Activated B cell treated with CpG ODN at 0.5 μM for 24 hours (primary cell): ENCODE results near the gene PDCD11. TPM values are rescaled to one million over a fixed set of nuclear protein-coding genes. Genes with fewer than 3 reads are reported as not detected.
"Not testable (repeated sequence)": the region's sequence is repeated elsewhere in the genome, so short reads cannot be mapped to it uniquely, and the experiment has no call there.

Experiments used
- ATAC-seq: fragments of 200-7000 bp; cut with Tn5 transposase; one replicate; pipeline ENCODE4 v1.10.0; 2021; ENCODE audit warnings: low read depth, mild to moderate bottlenecking, moderate library complexity
- CTCF ChIA-PET: fragments of 350-600 bp; sonication (Branson Sonifier 250); formaldehyde crosslinking; loops from one replicate; lab custom pipeline; 2021; ENCODE audit warnings: antibody characterized with exemption; lab: Charles Lee
- POLR2A ChIA-PET: fragments of 350-600 bp; sonication (Branson Sonifier 250); formaldehyde crosslinking; loops from one replicate; lab custom pipeline; 2021; ENCODE audit warnings: antibody characterized with exemption; lab: Charles Lee
- DNase-seq: peaks from one replicate; pipeline ENCODE4 v3.0.0; 2022
- H3K27ac Mint-ChIP-seq: one replicate; pipeline ENCODE4 v1.8.0; 2020; ENCODE audit warnings: mixed read lengths
- H3K27me3 Mint-ChIP-seq: one replicate; pipeline ENCODE4 v1.8.0; 2021; ENCODE audit warnings: mixed read lengths
- H3K36me3 Mint-ChIP-seq: one replicate; pipeline ENCODE4 v1.8.0; 2021; ENCODE audit warnings: low read depth, mixed read lengths
- H3K4me1 Mint-ChIP-seq: one replicate; pipeline ENCODE4 v1.8.0; 2021; ENCODE audit warnings: mixed read lengths
- H3K4me3 Mint-ChIP-seq: one replicate; pipeline ENCODE4 v1.8.0; 2020; ENCODE audit warnings: mild to moderate bottlenecking, mixed read lengths
- H3K9me3 Mint-ChIP-seq: one replicate; pipeline ENCODE4 v1.8.0; 2020; ENCODE audit warnings: mixed read lengths
- intact Hi-C: fragments of 100-400 bp; cut with micrococcal nuclease; formaldehyde crosslinking; loops from one replicate; pipeline ENCODE4 v1.15.1; 2024
- total RNA-seq: library from RNA; stranded (reverse); gene quantifications from 2 replicates; pipeline ENCODE4 v1.2.3, GENCODE V29; 2022
- TF ChIP-seq, protein P1 (sequence below): fragments of 200-600 bp; IDR thresholded peaks from one replicate; pipeline ENCODE4 v1.8.0; 2022; ENCODE audit warnings: antibody characterized with exemption, mild to moderate bottlenecking

PDCD11 gene
- total RNA-seq, 1 donor from 2014 or later: 66.0 TPM

DNA sequence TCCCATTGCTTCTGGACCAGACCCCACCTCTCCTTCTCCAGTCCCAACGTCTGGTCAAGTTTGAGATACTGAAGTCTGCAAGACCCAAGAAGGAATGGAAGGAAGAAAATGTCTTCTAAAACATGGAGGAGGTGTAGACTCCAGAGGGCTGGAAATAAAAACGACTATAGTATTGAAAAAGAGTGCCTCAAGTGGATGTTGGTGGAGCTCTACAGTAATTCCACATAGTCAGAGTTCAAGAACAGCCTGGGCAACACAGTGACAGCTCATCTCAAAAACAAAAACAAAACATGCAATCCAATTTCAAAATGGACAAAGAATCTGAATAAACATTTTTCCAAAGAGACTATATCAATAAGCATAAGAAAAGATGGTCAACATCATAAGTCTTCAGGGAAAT is 43.1 kb upstream of the PDCD11 start:
- Mint-ChIP-seq H3K9me3 (no peaks in the 10 kb centered on the region), H3K36me3 (peaks cover 3% of the 10 kb centered on the region), H3K4me1 (peaks cover 10% of the 10 kb centered on the region), H3K27me3 (no peaks in the 10 kb centered on the region), H3K4me3 (no peak overlapping the region), H3K27ac (no peak overlapping the region)
- TF ChIP-seq, protein P1, sequence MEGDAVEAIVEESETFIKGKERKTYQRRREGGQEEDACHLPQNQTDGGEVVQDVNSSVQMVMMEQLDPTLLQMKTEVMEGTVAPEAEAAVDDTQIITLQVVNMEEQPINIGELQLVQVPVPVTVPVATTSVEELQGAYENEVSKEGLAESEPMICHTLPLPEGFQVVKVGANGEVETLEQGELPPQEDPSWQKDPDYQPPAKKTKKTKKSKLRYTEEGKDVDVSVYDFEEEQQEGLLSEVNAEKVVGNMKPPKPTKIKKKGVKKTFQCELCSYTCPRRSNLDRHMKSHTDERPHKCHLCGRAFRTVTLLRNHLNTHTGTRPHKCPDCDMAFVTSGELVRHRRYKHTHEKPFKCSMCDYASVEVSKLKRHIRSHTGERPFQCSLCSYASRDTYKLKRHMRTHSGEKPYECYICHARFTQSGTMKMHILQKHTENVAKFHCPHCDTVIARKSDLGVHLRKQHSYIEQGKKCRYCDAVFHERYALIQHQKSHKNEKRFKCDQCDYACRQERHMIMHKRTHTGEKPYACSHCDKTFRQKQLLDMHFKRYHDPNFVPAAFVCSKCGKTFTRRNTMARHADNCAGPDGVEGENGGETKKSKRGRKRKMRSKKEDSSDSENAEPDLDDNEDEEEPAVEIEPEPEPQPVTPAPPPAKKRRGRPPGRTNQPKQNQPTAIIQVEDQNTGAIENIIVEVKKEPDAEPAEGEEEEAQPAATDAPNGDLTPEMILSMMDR: no peak
- ATAC-seq (no peak), DNase-seq (no peak)
- POLR2A ChIA-PET: interaction anchor here (0.7 kb wide), 1 partner anchor 14 kb away, joined by 4 read pairs; no protein-coding TSS in a partner anchor
- CTCF ChIA-PET: no interaction called here
- intact Hi-C loops: loop anchor here (5.0 kb wide), 1 partner anchor 501 kb away; the partner anchor contains the start of gene BORCS7

DNA sequence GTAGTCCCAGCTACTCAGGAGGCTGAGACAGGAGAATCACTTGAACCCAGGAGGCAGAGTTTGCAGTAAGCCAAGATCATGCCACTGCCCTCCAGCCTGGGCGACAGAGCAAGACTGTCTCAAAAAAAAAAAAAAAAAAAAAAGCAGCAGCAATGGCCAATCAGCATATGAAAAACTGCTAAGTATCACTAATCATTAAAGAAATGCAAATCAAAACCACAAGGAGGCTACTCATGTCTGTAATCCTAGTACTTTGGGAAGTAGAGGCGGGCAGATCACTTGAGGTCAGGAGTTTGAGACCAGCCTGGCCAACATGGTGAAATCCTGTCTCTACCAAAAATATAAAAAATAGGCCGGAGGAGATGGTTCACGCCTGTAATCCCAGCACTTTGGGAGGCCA is 41.9 kb upstream of the PDCD11 start:
- H3K4me3 Mint-ChIP-seq, H3K36me3 Mint-ChIP-seq, H3K27ac Mint-ChIP-seq, H3K27me3 Mint-ChIP-seq, ATAC-seq, DNase-seq, CTCF ChIA-PET, POLR2A ChIA-PET, H3K4me1 Mint-ChIP-seq, H3K9me3 Mint-ChIP-seq: not testable (repeated sequence)
- intact Hi-C loops: loop anchor here (5.0 kb wide), 1 partner anchor 502 kb away; the partner anchor contains the start of gene BORCS7

DNA sequence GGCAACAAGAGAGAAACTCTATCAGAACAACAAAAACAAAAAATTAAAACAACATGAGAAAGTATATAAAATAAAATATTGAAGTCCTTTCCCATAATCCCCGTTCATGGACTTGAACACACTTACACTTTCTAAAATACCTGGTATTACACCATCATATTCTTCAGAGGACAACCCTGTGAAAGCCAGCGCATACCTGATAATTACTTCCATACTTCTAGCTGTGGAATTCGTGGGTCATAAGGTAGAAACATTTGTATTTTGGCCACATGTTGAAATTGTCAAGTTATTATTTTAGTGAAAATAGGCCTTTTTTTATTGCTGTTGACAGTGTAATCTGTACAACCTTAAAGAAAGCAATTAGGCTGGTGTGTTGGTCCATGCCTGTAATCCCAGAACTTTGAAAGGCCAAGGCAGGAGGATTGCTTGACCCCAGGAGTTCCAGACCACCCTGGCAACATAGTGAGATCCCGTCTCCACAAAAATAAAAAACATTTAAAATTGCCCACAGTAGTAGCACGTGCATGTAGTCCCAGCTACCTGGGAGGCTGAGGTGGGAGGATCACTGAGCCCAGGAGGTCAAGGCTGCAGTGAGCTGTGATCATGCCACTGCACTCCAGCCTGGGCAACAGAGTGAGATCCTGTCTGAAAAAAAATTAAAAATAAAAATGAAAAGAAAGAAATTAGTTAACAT is 40.4 kb upstream of the PDCD11 start:
- H3K27me3 Mint-ChIP-seq: no peaks in the 10 kb centered on the region
- no peak overlapping the region for H3K4me3 Mint-ChIP-seq
- CTCF ChIA-PET: no interaction called here
- H3K27ac Mint-ChIP-seq: no peak overlapping the region
- DNase-seq: no peak
- ATAC-seq: no peak
- TF ChIP-seq, protein P1: no peak
- no peaks in the 10 kb centered on the region for H3K36me3 Mint-ChIP-seq
- peaks cover 3% of the 10 kb centered on the region for H3K4me1 Mint-ChIP-seq
- H3K9me3 Mint-ChIP-seq: no peaks in the 10 kb centered on the region
- intact Hi-C loops: no loop called here
- POLR2A ChIA-PET: interaction anchor here (0.6 to 1.1 kb wide), 2 partner anchors 11 to 452 kb away, joined by 3 read pairs; no protein-coding TSS in a partner anchor

DNA sequence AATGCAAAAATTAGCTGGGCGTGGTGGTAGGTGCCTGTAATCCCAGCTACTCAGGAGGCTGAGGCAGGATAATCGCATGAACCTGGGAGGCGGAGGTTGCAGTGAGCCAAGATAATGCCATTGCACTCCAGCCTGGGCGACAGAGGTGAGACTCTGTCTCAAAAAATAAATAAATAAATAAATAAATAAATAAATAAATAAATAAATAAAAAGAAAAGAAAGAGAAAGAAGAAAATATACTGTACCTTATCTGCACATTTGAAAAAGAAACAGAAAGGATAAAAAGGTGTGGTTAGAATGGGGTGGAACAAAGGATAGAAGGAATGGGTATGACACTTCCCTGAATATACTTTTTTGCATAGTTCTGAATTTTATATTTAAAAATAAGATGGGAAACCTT is 36.9 kb upstream of the PDCD11 start:
- H3K27ac Mint-ChIP-seq, CTCF ChIA-PET, ATAC-seq, H3K4me3 Mint-ChIP-seq, intact Hi-C loops, H3K9me3 Mint-ChIP-seq, DNase-seq, H3K27me3 Mint-ChIP-seq, H3K4me1 Mint-ChIP-seq, H3K36me3 Mint-ChIP-seq: not testable (repeated sequence)
- POLR2A ChIA-PET: interaction anchor here (0.6 kb wide), 1 partner anchor 1534 kb away, joined by 4 read pairs; no protein-coding TSS in a partner anchor

DNA sequence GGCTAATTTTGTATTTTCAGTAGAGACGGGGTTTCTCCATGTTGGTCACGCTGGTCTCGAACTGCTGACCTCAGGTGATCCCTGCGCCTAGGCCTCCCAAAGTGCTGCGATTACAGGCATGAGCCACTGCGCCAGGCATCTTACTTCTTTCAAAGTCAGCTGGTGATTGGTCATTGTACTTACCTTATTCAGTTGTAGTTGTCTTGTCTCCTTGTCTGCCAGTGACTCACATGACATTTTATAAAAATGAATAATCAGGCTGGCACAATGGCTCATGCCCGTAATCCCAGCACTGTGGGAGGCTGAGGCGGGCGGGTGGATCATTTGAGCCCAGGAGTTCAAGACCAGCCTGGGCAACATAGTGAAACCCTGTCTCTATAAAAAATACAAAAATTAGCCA is 35.6 kb upstream of the PDCD11 start:
- H3K27me3 Mint-ChIP-seq, H3K4me1 Mint-ChIP-seq, H3K27ac Mint-ChIP-seq, H3K9me3 Mint-ChIP-seq, H3K4me3 Mint-ChIP-seq, CTCF ChIA-PET, DNase-seq, H3K36me3 Mint-ChIP-seq, ATAC-seq: not testable (repeated sequence)
- POLR2A ChIA-PET: interaction anchor here (0.6 kb wide), 1 partner anchor 1447 kb away, joined by 3 read pairs; no protein-coding TSS in a partner anchor
- intact Hi-C loops: loop anchor here (10.0 kb wide), 1 partner anchor 716 kb away; the partner anchor contains the start of gene TRIM8

DNA sequence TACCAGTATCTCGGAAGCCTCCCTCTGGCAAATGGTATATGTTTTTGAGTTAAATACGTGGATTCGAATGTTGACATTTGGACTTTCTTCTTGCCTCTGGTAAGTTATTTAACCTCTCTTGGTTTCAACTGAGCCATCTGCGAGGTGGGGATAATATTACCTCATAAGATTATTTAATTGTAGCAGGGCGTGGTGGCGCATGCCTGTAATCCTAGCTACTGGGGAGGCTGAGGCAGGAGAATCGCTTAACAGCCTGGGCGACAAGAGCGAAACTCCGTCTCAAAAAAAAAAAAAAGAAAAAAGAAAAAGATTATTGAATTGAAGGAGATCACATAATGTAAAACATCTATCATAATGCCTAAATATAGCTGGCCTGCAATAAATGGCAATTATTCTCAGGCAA is 29.0 kb upstream of the PDCD11 start:
- no peak for ATAC-seq
- POLR2A ChIA-PET: interaction anchor here (0.6 to 3.0 kb wide), 8 partner anchors 14 to 429 kb away, joined by 3 to 26 read pairs (median 4); partner anchors contain the start of genes ATP5MK, NT5C2, PCGF6 and PDCD11
- no peaks in the 10 kb centered on the region for H3K27me3 Mint-ChIP-seq

More for the DNA sequence above, 29.0 kb upstream of the PDCD11 start:
- TF ChIP-seq, protein P1: no peak
- no peak for DNase-seq
- Mint-ChIP-seq H3K36me3 (peaks cover 6% of the 10 kb centered on the region), H3K27ac (peak overlapping the region; percentile 87), H3K9me3 (no peaks in the 10 kb centered on the region), H3K4me1 (peaks cover 12% of the 10 kb centered on the region), H3K4me3 (peak overlapping the region; percentile 90)
- CTCF ChIA-PET: no interaction called here
- intact Hi-C loops: loop anchor here (1.0 to 10.0 kb wide), 5 partner anchors 513 to 1120 kb away; partner anchors contain the start of genes ARL3, BORCS7, GBF1 and SFXN2
